Measurements from ENCODE around the gene NEO1.
"Not testable (repeated sequence)": the region's sequence is repeated elsewhere in the genome, so short reads cannot be mapped to it uniquely, and the experiment has no call there.

The NEO1 gene

GRCh38 chr15:73212424-73212823 is 160.2 kb downstream of the NEO1 start:
- no peak for DNase-seq (ENCODE audit: low spot score)

DNA sequence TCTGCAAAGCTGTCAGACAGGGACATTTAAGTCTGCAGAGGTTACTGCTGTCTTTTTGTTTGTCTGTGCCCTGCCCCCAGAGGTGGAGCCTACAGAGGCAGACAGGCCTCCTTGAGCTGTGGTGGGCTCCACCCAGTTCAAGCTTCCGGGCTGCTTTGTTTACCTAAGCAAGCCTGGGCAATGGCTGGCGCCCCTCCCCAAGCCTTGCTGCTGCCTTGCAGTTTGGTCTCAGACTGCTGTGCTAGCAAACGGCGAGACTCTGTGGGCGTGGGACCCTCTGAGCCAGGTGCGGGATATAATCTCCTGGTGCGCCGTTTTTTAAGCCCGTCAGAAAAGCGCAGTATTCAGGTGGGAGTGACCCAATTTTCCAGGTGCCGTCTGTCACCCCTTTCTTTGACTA is 169.2 kb downstream of the NEO1 start:
- DNase-seq (ENCODE audit: low spot score): not testable (repeated sequence)

GRCh38 chr15:73225358-73226015 is 173.2 kb downstream of the NEO1 start:
- no peak for DNase-seq (ENCODE audit: low spot score)

- DNase-seq (ENCODE audit: low spot score): no peak
These were observed 174.0 kb downstream of the NEO1 start for GRCh38 chr15:73226093-73226814.

- no peak for DNase-seq (ENCODE audit: low spot score)
These were observed 175.3 kb downstream of the NEO1 start for GRCh38 chr15:73227433-73228056.

DNA sequence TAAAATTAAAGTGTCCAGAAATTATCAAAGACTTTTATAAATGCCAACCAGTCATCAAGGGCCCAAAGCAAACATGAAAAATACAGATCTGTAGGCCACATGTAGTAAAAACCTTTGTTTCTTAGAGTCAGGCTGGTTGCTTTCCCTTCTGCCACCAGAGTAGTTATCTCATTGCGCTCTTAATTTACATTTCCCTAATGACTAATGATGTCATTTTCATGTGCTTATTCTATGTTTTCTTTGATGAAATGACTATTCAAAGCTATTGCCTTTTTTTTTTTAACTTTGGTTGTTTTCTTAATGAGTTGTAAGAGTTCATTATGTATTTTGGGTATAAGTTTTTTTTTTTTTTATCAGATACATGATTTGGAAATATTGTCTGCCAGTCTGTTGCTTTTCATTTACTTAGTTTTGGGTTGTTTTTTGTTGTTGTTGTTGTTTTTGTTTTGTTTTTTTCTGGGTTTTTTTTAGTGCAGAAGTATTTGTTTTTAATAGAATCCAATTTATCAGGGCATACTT is 175.9 kb downstream of the NEO1 start:
- no peak for DNase-seq (ENCODE audit: low spot score)

DNA sequence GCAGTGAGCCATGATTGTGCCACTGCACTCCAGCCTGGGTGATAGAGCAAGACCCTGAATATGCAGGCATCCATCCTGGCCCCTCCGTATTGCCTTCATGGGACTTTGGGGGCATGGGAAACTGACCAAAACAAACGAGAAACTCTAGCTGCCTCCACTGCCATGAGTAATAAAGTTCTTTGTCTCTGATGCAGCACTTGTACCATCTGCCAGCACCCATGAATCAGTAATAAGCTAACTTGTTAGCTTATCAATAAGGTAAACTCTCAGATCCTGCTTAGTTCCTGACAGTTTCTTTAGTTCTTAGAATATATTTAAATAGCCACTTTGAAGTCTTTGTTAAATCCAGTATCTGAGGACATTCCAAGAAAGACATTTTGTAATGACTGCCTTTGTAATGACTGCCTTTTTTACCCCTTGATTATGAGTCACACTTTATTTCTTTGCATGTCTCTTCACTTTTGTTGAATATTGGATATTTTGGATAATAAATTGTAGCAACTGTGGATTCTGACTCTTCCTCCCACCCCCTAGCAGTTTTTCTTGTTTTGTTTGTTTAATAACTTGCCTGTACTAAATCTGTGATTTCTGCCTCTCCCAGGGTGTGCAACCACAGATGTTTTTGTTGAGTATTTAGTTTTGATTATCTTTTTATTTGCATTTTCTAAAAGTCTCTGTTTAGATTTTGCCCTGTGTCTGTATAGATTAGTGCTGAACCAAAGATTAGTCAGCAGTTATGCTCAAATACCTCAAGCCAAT is 179.6 kb downstream of the NEO1 start:
- no peak for DNase-seq (ENCODE audit: low spot score)

DNA sequence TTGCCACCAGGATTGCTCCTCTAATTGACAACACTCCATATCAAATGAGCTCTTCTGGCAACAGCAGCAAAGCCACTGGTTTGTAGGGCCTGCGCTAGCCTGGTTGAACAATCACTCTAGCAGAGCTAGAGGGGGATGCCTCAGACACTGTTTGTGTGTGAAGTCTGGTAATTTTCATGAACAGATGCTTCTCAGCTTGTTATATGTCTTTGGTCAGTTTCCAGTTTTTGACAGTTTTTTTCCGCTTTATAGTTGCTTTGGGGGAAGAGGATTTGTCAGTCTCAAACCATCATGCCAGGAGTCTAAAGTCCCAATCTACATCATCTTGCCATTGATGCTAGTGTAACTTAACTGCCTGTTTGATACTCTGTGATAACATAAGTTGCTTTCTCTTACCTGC is 180.5 kb downstream of the NEO1 start:
- no peak for DNase-seq (ENCODE audit: low spot score)

GRCh38 chr15:73233623-73234022 is 181.4 kb downstream of the NEO1 start:
- no peak for DNase-seq (ENCODE audit: low spot score)

- no peak for DNase-seq (ENCODE audit: low spot score)
These were observed 185.6 kb downstream of the NEO1 start for GRCh38 chr15:73237910-73238309.

DNA sequence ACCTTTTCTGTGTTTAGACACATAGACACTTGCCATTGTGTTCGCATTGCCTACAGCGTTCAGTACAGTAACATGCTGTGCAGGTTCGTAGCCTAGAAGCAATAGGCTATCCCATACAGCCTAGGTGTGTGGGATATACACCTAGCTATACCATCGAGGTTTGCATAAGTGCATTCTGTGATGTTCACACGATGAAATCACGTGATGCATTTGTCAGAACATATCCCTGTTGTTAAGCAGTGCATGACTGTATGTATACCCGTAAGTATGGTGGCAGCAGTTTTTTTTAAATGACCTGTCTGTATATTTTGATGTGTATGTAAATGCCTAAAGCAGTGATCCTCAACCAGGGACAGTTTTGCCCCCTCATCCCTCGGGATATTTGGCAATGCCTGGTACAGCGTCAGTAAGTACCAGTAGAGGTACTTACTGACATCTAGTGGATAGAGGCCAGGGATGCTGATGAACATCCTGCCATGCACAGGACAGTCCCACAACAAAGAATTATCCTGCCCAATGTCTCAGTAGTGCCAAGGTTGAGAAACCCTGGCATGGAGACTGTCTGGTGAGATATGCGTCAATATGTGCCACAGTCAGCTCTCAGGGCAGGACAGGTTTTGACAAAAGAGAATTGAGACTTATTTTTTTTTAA is 187.4 kb downstream of the NEO1 start:
- no peak for DNase-seq (ENCODE audit: low spot score)

DNA sequence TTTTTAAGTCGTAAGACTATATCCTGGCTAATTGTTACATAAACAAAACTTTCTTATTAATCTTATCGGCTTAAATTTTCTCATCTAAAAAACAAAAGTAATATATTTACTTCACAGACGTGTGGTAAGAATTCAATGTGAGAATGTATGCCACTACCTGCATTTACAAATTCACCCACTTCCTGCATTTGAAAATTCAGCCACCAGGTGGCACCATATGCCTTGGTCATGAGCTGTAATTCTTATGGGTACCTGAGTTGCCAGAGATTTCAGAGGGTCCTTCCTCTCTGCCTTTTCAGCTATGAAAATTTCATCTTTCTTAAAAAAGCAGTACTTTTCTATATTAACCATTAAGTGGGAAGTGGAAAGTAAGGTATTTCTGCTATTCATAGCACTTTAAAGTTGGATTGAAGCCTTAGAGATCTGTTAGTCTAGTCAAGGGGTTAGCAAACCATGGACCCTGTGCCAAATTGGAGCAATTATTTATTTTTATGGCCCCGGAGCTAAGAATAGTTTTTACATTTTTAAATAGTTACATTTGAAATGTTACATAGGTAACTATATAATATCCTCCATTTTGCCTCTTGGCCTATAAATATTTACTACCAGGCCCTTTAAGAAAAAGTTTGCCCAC is 188.7 kb downstream of the NEO1 start:
- DNase-seq (ENCODE audit: low spot score): peak; percentile 37

DNA sequence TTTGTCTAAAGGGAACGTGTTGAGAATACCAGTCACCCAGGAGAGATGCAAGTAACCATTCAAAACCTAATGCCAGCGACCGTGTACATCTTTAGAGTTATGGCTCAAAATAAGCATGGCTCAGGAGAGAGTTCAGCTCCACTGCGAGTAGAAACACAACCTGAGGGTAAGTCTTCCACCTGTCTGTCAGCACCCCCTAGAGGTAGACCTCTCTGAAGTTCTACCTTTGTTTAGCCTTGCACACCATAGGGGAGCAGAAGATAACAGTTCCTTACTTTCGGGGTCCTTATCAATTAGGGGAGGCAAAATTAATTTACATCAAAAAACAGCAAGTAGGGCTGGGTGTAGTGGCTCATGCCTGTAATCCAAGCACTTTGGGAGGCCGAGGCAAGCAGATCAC is 192.1 kb downstream of the NEO1 start:
- no peak for DNase-seq (ENCODE audit: low spot score)

- DNase-seq (ENCODE audit: low spot score): no peak
These were observed 194.2 kb downstream of the NEO1 start for GRCh38 chr15:73246439-73246838.

- DNase-seq (ENCODE audit: low spot score): no peak
These were observed 194.6 kb downstream of the NEO1 start for GRCh38 chr15:73246898-73247297.

DNA sequence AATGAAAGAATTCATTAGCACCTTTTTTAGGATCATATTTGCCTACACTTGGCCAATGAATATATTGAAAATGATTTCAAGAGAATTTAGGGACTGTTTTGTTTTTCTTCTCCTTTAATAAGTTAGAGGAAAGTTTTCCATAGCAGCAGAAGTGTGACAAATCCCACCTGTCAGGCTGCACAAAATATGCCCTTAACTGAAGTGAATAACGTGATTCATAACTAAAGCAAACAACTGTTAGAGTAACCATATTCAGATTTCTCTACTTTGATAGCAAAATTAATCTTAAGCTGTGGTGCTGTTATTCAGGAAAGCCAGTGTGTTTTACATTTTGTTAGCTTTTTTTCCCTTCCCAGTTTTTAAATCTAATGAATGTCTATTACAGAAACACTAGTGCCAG is 195.1 kb downstream of the NEO1 start:
- no peak for DNase-seq (ENCODE audit: low spot score)

DNA sequence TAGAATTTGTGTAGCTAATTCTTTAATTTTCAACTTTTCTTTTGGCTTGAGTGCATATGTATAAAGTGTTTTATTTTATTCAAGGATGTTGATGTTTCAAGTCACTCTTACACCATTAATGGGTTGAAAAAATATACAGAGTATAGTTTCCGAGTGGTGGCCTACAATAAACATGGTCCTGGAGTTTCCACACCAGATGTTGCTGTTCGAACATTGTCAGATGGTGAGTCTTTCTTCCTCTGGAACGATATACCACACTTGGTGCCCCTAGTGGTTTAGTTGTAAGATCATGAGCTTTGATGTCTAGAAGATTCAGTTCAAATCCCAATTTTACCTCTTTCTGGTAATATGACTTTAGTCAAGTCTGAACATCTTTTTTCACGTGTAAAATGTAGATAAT is 197.2 kb downstream of the NEO1 start:
- DNase-seq (ENCODE audit: low spot score): no peak

DNA sequence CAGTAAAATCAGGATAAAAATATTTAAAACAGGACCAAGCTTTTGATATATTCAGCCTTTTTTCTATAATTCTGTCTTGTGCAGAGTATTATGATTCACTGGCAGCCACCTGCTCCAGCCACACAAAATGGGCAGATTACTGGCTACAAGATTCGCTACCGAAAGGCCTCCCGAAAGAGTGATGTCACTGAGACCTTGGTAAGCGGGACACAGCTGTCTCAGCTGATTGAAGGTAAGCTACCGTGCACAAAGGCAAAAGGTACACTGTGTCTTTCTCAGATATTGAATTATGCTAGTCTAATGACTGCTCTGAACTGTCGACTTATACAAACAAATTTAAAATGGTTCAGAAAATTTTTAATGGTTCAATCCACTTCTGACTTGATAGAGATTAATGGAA is 202.3 kb downstream of the NEO1 start:
- DNase-seq (ENCODE audit: low spot score): no peak

- no peak for DNase-seq (ENCODE audit: low spot score)
These were observed 206.2 kb downstream of the NEO1 start for GRCh38 chr15:73258271-73259108.

GRCh38 chr15:73264881-73265280 is 212.6 kb downstream of the NEO1 start:
- DNase-seq (ENCODE audit: low spot score): no peak

Data from AG08396 (cell line).